GM18498 (cell line): ENCODE data around the gene ATG2A.

Experiments used
- ATAC-seq: cut with Tn5 transposase; IDR thresholded peaks from one replicate; pipeline ENCODE4 v1.9.1; 2021; ENCODE audit warnings: mild to moderate bottlenecking, moderate library complexity; ENCODE audit not compliant: unreplicated experiment

ATG2A gene

GRCh38 chr11:64916775-64917662, at the start of gene ATG2A:
Gene ATG2A, minus strand, starts transcription at chr11:64917209. Its CDS starts 74 bp downstream, at chr11:64917135.
- peak; percentile 90 for ATAC-seq

GRCh38 chr11:64963072-64963631, 46.1 kb upstream of the ATG2A start:
- no peak for ATAC-seq

- no peak for ATAC-seq
Measured at GRCh38 chr11:64960719-64961118, 43.7 kb upstream of the ATG2A start.

GRCh38 chr11:64959498-64959897, 42.5 kb upstream of the ATG2A start:
- ATAC-seq: no peak

GRCh38 chr11:64954201-64954600, 37.2 kb upstream of the ATG2A start:
- ATAC-seq: no peak

- no peak for ATAC-seq
Measured at GRCh38 chr11:64951529-64951928, 34.5 kb upstream of the ATG2A start.

GRCh38 chr11:64947208-64947814, 30.3 kb upstream of the ATG2A start:
- no peak for ATAC-seq

- no peak for ATAC-seq
Measured at GRCh38 chr11:64936539-64936938, 19.5 kb upstream of the ATG2A start.

GRCh38 chr11:64935359-64936081, 18.5 kb upstream of the ATG2A start, which contains the start of gene GPHA2:
Gene GPHA2, minus strand, starts transcription at chr11:64935893. Its CDS starts 433 bp downstream, at chr11:64935460.
- no peak for ATAC-seq

GRCh38 chr11:64934682-64935358, 17.8 kb upstream of the ATG2A start:
- ATAC-seq: no peak

- ATAC-seq: no peak
Measured at GRCh38 chr11:64933935-64934681, 17.1 kb upstream of the ATG2A start.

GRCh38 chr11:64933213-64933934, 16.4 kb upstream of the ATG2A start:
- ATAC-seq: no peak

GRCh38 chr11:64932324-64932723, 15.3 kb upstream of the ATG2A start:
- ATAC-seq: no peak

- ATAC-seq: no peak
Measured at GRCh38 chr11:64931290-64931689, 14.3 kb upstream of the ATG2A start.

GRCh38 chr11:64930340-64930739, 13.3 kb upstream of the ATG2A start:
- no peak for ATAC-seq

- no peak for ATAC-seq
Measured at GRCh38 chr11:64929625-64930024, 12.6 kb upstream of the ATG2A start.

GRCh38 chr11:64928957-64929356, 11.9 kb upstream of the ATG2A start:
- ATAC-seq: no peak

- no peak for ATAC-seq
Measured at GRCh38 chr11:64926689-64927088, 9.7 kb upstream of the ATG2A start.
